Measurements from ENCODE around the gene FOSB.
A peak's percentile ranks its signal among the peaks of the same experiment; 100 is the strongest.

FOSB gene

GRCh38 chr19:45446295-45446694 lies 21.5 kb upstream of the FOSB start:
- H3K27me3 ChIP-seq (ENCODE audit: insufficient read depth, low read length) = no peaks in the 10 kb centered on the region
- H2AFZ ChIP-seq (ENCODE audit: low read depth, low read length) = no peak overlapping the region
- no peaks in the 10 kb centered on the region for H3K9me3 ChIP-seq (ENCODE audit: low read length)
- no peaks in the 10 kb centered on the region for H3K36me3 ChIP-seq (ENCODE audit: insufficient read depth, low read length)
- peaks cover 26% of the 10 kb centered on the region for H3K4me1 ChIP-seq (ENCODE audit: insufficient read depth, low read length)
- H3K4me3 ChIP-seq (ENCODE audit: low read length) = no peak overlapping the region

GRCh38 chr19:45446944-45447343 lies 20.9 kb upstream of the FOSB start:
- no peaks in the 10 kb centered on the region for H3K36me3 ChIP-seq (ENCODE audit: insufficient read depth, low read length)
- H3K4me3 ChIP-seq (ENCODE audit: low read length) = no peak overlapping the region
- no peaks in the 10 kb centered on the region for H3K27me3 ChIP-seq (ENCODE audit: insufficient read depth, low read length)
- no peaks in the 10 kb centered on the region for H3K9me3 ChIP-seq (ENCODE audit: low read length)
- H2AFZ ChIP-seq (ENCODE audit: low read depth, low read length) = no peak overlapping the region
- H3K4me1 ChIP-seq (ENCODE audit: insufficient read depth, low read length) = peaks cover 27% of the 10 kb centered on the region

GRCh38 chr19:45448425-45448756 lies 19.4 kb upstream of the FOSB start:
- no peaks in the 10 kb centered on the region for H3K9me3 ChIP-seq (ENCODE audit: low read length)
- peaks cover 22% of the 10 kb centered on the region for H3K4me1 ChIP-seq (ENCODE audit: insufficient read depth, low read length)
- H2AFZ ChIP-seq (ENCODE audit: low read depth, low read length) = no peak overlapping the region
- H3K27me3 ChIP-seq (ENCODE audit: insufficient read depth, low read length) = no peaks in the 10 kb centered on the region
- no peaks in the 10 kb centered on the region for H3K36me3 ChIP-seq (ENCODE audit: insufficient read depth, low read length)
- H3K4me3 ChIP-seq (ENCODE audit: low read length) = no peak overlapping the region

GRCh38 chr19:45448887-45449299 lies 18.9 kb upstream of the FOSB start:
- Histone ChIP-seq H2AFZ (ENCODE audit: low read depth, low read length) (no peak overlapping the region), H3K4me3 (ENCODE audit: low read length) (no peak overlapping the region)

GRCh38 chr19:45450012-45450333 lies 17.8 kb upstream of the FOSB start:
- no peaks in the 10 kb centered on the region for H3K27me3 ChIP-seq (ENCODE audit: insufficient read depth, low read length)
- peaks cover 11% of the 10 kb centered on the region for H3K4me1 ChIP-seq (ENCODE audit: insufficient read depth, low read length)
- H2AFZ ChIP-seq (ENCODE audit: low read depth, low read length) = no peak overlapping the region
- H3K36me3 ChIP-seq (ENCODE audit: insufficient read depth, low read length) = no peaks in the 10 kb centered on the region
- peak overlapping the region; percentile 48 for H3K4me3 ChIP-seq (ENCODE audit: low read length)
- no peaks in the 10 kb centered on the region for H3K9me3 ChIP-seq (ENCODE audit: low read length)

More at GRCh38 chr19:45448887-45449299, 18.9 kb upstream of the FOSB start:
- no peaks in the 10 kb centered on the region for H3K27me3 ChIP-seq (ENCODE audit: insufficient read depth, low read length)
- no peaks in the 10 kb centered on the region for H3K36me3 ChIP-seq (ENCODE audit: insufficient read depth, low read length)
- peaks cover 17% of the 10 kb centered on the region for H3K4me1 ChIP-seq (ENCODE audit: insufficient read depth, low read length)
- no peaks in the 10 kb centered on the region for H3K9me3 ChIP-seq (ENCODE audit: low read length)

- no peaks in the 10 kb centered on the region for H3K36me3 ChIP-seq (ENCODE audit: insufficient read depth, low read length)
- peak overlapping the region; percentile 88 for H2AFZ ChIP-seq (ENCODE audit: low read depth, low read length)
- peak overlapping the region; percentile 50 for H3K4me3 ChIP-seq (ENCODE audit: low read length)
- H3K27me3 ChIP-seq (ENCODE audit: insufficient read depth, low read length) = no peaks in the 10 kb centered on the region
- peaks cover 21% of the 10 kb centered on the region for H3K4me1 ChIP-seq (ENCODE audit: insufficient read depth, low read length)
- H3K9me3 ChIP-seq (ENCODE audit: low read length) = no peaks in the 10 kb centered on the region
Measured at GRCh38 chr19:45451131-45451849, 16.5 kb upstream of the FOSB start.

- Histone ChIP-seq H3K27me3 (ENCODE audit: insufficient read depth, low read length) (no peaks in the 10 kb centered on the region), H3K9me3 (ENCODE audit: low read length) (no peaks in the 10 kb centered on the region), H3K4me1 (ENCODE audit: insufficient read depth, low read length) (peaks cover 22% of the 10 kb centered on the region), H2AFZ (ENCODE audit: low read depth, low read length) (no peak overlapping the region), H3K36me3 (ENCODE audit: insufficient read depth, low read length) (no peaks in the 10 kb centered on the region), H3K4me3 (ENCODE audit: low read length) (no peak overlapping the region)
Measured at GRCh38 chr19:45451850-45452387, 15.9 kb upstream of the FOSB start.

- Histone ChIP-seq H2AFZ (ENCODE audit: low read depth, low read length) (no peak overlapping the region), H3K9me3 (ENCODE audit: low read length) (no peaks in the 10 kb centered on the region), H3K4me3 (ENCODE audit: low read length) (peak overlapping the region; percentile 11), H3K4me1 (ENCODE audit: insufficient read depth, low read length) (peaks cover 15% of the 10 kb centered on the region), H3K27me3 (ENCODE audit: insufficient read depth, low read length) (peaks cover 3% of the 10 kb centered on the region), H3K36me3 (ENCODE audit: insufficient read depth, low read length) (no peaks in the 10 kb centered on the region)
Measured at GRCh38 chr19:45455707-45456499, 11.9 kb upstream of the FOSB start.

GRCh38 chr19:45456500-45456815 lies 11.3 kb upstream of the FOSB start:
- Histone ChIP-seq H3K4me3 (ENCODE audit: low read length) (no peak overlapping the region), H3K9me3 (ENCODE audit: low read length) (no peaks in the 10 kb centered on the region), H3K36me3 (ENCODE audit: insufficient read depth, low read length) (no peaks in the 10 kb centered on the region), H3K4me1 (ENCODE audit: insufficient read depth, low read length) (peaks cover 10% of the 10 kb centered on the region), H3K27me3 (ENCODE audit: insufficient read depth, low read length) (peaks cover 4% of the 10 kb centered on the region), H2AFZ (ENCODE audit: low read depth, low read length) (no peak overlapping the region)

- H2AFZ ChIP-seq (ENCODE audit: low read depth, low read length) = no peak overlapping the region
- no peak overlapping the region for H3K4me3 ChIP-seq (ENCODE audit: low read length)
- H3K4me1 ChIP-seq (ENCODE audit: insufficient read depth, low read length) = peaks cover 10% of the 10 kb centered on the region
- no peaks in the 10 kb centered on the region for H3K9me3 ChIP-seq (ENCODE audit: low read length)
- H3K27me3 ChIP-seq (ENCODE audit: insufficient read depth, low read length) = peaks cover 4% of the 10 kb centered on the region
- no peaks in the 10 kb centered on the region for H3K36me3 ChIP-seq (ENCODE audit: insufficient read depth, low read length)
Measured at GRCh38 chr19:45457776-45458175, 10.0 kb upstream of the FOSB start.

- peaks cover 8% of the 10 kb centered on the region for H3K4me1 ChIP-seq (ENCODE audit: insufficient read depth, low read length)
- H3K36me3 ChIP-seq (ENCODE audit: insufficient read depth, low read length) = no peaks in the 10 kb centered on the region
- H3K4me3 ChIP-seq (ENCODE audit: low read length) = no peak overlapping the region
- H2AFZ ChIP-seq (ENCODE audit: low read depth, low read length) = no peak overlapping the region
- no peaks in the 10 kb centered on the region for H3K9me3 ChIP-seq (ENCODE audit: low read length)
- peaks cover 4% of the 10 kb centered on the region for H3K27me3 ChIP-seq (ENCODE audit: insufficient read depth, low read length)
Measured at GRCh38 chr19:45460807-45461347, 6.9 kb upstream of the FOSB start.

GRCh38 chr19:45462174-45462573 lies 5.6 kb upstream of the FOSB start:
- Histone ChIP-seq H3K36me3 (ENCODE audit: insufficient read depth, low read length) (no peaks in the 10 kb centered on the region), H3K9me3 (ENCODE audit: low read length) (no peaks in the 10 kb centered on the region), H3K27me3 (ENCODE audit: insufficient read depth, low read length) (peaks cover 4% of the 10 kb centered on the region), H3K4me3 (ENCODE audit: low read length) (no peak overlapping the region), H3K4me1 (ENCODE audit: insufficient read depth, low read length) (peaks cover 6% of the 10 kb centered on the region), H2AFZ (ENCODE audit: low read depth, low read length) (no peak overlapping the region)

GRCh38 chr19:45463241-45463640 lies 4.6 kb upstream of the FOSB start:
- H3K36me3 ChIP-seq (ENCODE audit: insufficient read depth, low read length) = no peaks in the 10 kb centered on the region
- no peak overlapping the region for H3K4me3 ChIP-seq (ENCODE audit: low read length)
- H3K9me3 ChIP-seq (ENCODE audit: low read length) = no peaks in the 10 kb centered on the region
- peaks cover 4% of the 10 kb centered on the region for H3K27me3 ChIP-seq (ENCODE audit: insufficient read depth, low read length)
- H3K4me1 ChIP-seq (ENCODE audit: insufficient read depth, low read length) = peaks cover 10% of the 10 kb centered on the region
- no peak overlapping the region for H2AFZ ChIP-seq (ENCODE audit: low read depth, low read length)
